Epidermal melanocyte (primary cell): ENCODE data around the gene NFIA.

Experiments
- DNase-seq: peaks from one replicate; pipeline ENCODE4 v3.0.0; 2011; ENCODE audit warnings: low spot score; ENCODE audit not compliant: insufficient read length

Gene NFIA

DNA sequence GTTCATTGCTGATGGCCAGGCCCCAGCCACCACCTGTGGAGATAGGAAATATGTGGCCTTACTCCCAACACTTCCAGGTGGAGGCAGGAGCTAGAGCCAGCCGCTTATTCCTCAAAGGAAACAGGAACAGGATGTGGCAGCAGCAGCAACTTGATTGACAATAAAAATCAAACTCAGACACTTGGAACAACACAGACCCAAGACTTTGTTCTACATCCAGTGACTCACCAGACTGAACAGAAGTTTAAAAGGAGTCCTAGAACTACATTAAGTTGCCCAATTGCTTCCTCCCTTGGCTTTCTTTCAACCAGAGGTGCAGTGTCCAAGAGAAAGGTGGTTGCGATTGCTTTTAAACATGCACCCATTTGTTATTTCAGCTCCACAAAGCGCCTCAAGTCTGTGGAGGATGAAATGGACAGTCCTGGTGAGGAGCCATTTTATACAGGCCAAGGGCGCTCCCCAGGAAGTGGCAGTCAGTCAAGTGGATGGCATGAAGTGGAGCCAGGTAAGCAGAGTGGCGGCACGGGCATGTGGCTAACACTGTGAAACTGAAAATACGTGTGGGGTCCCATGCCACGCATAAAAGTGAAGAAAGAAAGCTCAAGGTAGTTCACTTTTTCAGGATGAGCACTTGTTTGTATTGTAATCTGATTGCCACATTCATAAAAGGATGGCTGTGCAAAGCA, 276.6 kb downstream of the NFIA start:
- no peak for DNase-seq

DNA sequence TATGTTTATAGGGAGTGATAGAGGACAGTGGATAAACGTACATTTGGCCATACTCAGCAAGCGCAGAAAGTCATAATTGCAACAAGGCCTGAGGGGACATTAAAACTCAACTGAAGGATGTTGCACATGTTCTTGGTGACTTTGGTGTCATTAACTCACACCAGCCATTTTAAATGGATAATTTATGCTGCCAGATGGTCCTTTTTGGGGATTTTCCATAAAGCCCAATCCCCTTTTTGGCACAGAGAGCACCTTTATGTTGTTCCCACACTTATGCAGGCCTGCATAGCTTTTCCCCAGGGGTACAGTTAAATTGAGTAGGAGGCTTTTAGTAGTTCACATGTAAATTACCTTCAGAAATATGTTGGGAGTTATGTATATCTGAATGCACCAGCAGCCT, 279.6 kb downstream of the NFIA start:
- DNase-seq = no peak

GRCh38 chr1:61362351-61362750, 280.0 kb downstream of the NFIA start:
- no peak for DNase-seq

- no peak for DNase-seq
These were observed 286.0 kb downstream of the NFIA start for GRCh38 chr1:61368366-61368765.

DNA sequence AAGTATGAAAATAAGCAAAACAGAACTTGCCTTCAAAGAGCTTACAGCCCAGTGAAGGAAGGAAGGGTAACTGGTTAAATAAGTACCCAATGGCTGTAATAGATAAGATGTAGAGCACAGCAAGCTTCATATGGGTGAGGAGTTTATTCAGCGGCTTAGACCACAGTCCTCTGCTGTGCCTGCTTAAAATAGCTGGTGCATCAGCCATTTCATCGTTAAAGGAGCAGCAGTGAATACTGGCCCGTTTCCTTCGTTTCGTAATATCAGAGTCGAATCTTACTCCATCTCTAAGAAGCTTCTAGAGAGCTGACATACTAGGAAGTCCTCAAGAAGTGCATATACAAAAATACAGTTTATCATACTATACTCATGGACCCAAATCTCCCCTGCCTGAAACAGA, 286.5 kb downstream of the NFIA start:
- DNase-seq = no peak

- no peak for DNase-seq
These were observed 288.0 kb downstream of the NFIA start for GRCh38 chr1:61370177-61370912.

GRCh38 chr1:61370913-61371279, 288.5 kb downstream of the NFIA start:
- DNase-seq = no peak

- no peak for DNase-seq
These were observed 290.6 kb downstream of the NFIA start for GRCh38 chr1:61372944-61373343.

GRCh38 chr1:61374156-61374555, 291.8 kb downstream of the NFIA start:
- DNase-seq = no peak

DNA sequence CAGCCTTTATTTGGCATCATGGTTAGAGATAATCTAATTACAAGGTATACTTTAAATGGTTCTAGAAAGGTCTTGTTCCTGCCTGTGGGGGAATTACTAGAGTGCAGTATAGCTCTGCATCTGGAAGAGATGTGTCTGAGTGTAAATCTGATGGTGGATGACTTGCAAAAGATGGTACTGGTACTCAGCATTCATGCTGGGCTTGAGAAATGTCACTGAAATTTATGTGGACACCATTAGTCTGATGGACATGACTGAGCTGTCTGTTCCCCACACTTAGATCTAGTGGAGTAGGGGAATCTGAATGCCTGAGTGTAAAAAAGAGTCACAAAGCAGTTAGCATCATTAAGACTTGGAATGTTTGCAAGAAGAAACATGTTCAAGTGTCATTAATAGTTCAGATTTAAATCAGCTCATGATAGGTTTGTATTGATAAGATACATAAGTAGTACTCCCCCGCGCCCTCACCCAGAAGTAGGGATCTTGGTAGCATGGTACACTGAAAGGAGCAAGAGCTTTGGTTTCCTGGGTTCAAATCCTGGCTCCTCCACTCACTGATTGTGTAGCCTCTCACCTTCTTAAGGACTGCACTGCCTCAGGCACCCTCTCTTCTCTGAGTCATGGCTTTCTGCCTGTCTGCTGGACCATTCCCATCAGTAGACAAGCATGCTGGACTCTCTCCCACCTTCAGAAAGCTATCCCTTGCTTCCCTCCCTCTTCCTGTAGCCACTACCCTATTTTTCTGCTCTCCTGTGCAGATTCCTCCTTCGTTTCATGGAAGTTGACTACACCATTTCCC, 292.9 kb downstream of the NFIA start:
- no peak for DNase-seq

DNA sequence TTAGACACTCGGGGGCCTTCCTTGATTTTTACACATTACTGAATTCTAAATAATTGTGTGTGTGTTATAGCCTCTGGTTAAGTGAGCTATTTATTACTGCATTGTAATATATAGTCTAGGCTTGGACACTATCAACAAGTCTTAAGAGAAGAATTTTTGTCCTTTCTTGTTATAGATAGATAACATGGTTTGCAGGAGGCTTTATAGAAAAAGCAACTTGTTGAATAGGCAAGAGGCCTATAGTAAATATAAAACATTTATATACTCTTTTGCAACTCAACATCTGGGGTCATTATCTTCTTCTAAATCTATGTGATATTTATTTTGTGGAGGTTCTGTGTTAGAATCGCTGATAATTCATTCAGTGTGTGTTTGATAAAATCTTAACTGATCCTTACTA, 293.8 kb downstream of the NFIA start:
- no peak for DNase-seq

GRCh38 chr1:61377242-61377958, 295.0 kb downstream of the NFIA start:
- DNase-seq = no peak

GRCh38 chr1:61378494-61379180, 296.3 kb downstream of the NFIA start:
- DNase-seq = no peak

- DNase-seq = no peak
These were observed 297.3 kb downstream of the NFIA start for GRCh38 chr1:61379693-61380092.

- no peak for DNase-seq
These were observed 298.2 kb downstream of the NFIA start for GRCh38 chr1:61380561-61380960.

- no peak for DNase-seq
These were observed 304.0 kb downstream of the NFIA start for GRCh38 chr1:61386323-61386722.

GRCh38 chr1:61386770-61387169, 304.4 kb downstream of the NFIA start:
- no peak for DNase-seq

DNA sequence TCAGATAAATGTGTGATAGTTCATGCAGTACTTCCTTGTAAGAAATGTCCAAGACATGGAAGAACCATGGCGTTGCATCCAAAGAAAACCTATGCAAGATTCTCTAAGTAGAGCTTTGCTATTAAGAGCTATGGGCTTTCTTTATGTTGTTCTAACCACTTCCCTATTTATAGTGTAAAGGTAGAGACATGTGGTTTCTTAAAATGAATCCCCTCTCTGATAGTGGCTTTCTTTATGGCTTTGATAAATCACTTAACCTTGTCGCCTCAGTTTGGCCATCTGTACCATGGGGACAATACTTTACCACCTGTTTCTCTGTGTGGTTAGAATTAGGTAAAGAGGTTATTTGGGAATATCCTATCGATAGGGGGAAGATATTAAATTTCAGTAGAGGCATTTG, 305.5 kb downstream of the NFIA start:
- DNase-seq = no peak

- DNase-seq = no peak
These were observed 306.2 kb downstream of the NFIA start for GRCh38 chr1:61388566-61388965.

DNA sequence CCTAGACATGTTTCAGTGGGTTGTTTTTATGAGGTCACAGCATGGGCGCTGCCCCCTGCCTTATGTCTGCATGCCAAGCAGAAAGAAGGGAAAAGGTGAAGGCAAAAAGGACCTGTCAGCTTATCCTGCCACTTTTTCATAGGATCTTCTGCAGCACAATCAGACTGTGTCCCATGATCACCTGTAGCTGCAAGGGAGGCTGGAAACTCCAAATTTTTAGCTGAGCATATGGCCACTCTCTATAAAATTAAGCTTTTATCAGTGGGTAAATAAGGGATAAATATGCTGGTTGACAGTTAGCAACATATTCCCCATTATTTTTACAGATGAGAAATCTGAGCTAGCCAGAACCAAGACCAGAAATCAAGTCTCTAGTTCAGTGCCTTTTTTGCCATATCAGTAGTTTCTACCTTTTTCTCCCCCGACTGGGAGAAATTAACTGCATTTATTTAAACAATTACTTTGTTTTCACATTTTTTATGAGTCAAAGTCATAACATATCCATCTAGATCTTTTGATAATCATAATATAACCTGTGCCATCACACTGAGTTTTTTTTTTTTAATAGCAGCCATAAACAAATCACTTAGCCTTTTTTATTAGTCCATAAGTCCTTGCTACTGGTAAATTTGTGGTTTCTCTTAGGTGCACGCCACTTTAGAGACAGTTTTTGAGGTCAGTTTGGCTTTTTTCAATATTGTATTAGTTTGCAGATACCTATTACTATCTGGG, 307.0 kb downstream of the NFIA start:
- no peak for DNase-seq
